Fibroblast of lung (primary cell): Measurements from ENCODE around the gene ROR2.

ENCODE experiments used
- EZH2 ChIP-seq: IDR thresholded peaks from 2 replicates; pipeline ENCODE4 v1.5.1; 2012; ENCODE audit warnings: low read length, control low read depth, mild to moderate bottlenecking; ENCODE audit errors: missing control alignments
- TF ChIP-seq, protein P1 (sequence below), 2 donors: IDR thresholded peaks in 1 of 2; conservative IDR thresholded peaks in 1 of 2; 1 replicate in 1 of 2; 2 replicates in 1 of 2; pipeline ENCODE4 v1.5.1; 2011 to 2012; ENCODE audit warnings: low read length in 2 of 2, control low read depth in 1 of 2, inconsistent platforms in 1 of 2, low read depth in 1 of 2, mild to moderate bottlenecking in 1 of 2

DNA sequence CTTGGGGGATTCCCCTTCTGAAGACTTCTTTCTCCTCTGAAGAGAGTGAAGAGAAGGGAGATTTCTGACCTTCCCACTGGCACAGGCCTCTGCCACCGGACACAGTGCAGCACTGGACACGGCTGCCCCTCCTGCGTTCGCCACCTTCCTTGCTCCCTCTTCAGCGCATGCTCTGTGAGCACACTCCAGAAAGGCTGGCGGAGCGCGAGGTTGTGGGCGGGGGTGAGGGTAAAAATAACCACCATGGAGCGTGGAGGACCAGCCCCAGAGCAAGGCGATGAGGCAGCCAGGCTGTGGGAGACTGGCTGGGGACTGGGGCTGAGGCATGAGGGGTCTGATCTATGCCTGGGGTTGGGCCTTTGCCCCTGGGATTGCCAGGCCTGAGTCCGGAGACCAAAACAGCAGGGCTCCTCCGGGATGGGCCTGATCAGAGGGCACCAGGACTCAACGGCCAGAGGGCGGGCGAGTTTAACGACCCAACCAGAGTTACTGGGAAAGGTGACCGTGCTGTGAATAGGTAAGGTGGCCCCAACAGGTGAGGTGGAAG is 97.2 kb downstream of the ROR2 start:
- TF ChIP-seq, protein P1, sequence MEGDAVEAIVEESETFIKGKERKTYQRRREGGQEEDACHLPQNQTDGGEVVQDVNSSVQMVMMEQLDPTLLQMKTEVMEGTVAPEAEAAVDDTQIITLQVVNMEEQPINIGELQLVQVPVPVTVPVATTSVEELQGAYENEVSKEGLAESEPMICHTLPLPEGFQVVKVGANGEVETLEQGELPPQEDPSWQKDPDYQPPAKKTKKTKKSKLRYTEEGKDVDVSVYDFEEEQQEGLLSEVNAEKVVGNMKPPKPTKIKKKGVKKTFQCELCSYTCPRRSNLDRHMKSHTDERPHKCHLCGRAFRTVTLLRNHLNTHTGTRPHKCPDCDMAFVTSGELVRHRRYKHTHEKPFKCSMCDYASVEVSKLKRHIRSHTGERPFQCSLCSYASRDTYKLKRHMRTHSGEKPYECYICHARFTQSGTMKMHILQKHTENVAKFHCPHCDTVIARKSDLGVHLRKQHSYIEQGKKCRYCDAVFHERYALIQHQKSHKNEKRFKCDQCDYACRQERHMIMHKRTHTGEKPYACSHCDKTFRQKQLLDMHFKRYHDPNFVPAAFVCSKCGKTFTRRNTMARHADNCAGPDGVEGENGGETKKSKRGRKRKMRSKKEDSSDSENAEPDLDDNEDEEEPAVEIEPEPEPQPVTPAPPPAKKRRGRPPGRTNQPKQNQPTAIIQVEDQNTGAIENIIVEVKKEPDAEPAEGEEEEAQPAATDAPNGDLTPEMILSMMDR (conservative IDR thresholded peaks at IDR 0.05 in 1 of 2, IDR thresholded peaks at IDR 0.05 in 1 of 2; ENCODE audit: low read depth in 1 of 2, low read length in 2 of 2): no peak
- no peak for TF ChIP-seq EZH2
